Dendritic cell treated with granulocyte-macrophage colony-stimulating factor and Interleukin-4, amounts not matched to agents 40 ng/mL and 50 ng/mL, for 4 days (primary cell): ENCODE results near the gene TPRG1.

Experiments used
- H3K27ac Mint-ChIP-seq: one replicate; pipeline ENCODE4 v1.8.0; 2022; ENCODE audit warnings: mild to moderate bottlenecking, mixed read lengths
- H3K27me3 Mint-ChIP-seq: one replicate; pipeline ENCODE4 v1.8.0; 2022; ENCODE audit warnings: mild to moderate bottlenecking, mixed read lengths
- H3K36me3 Mint-ChIP-seq: one replicate; pipeline ENCODE4 v1.8.0; 2022; ENCODE audit warnings: low read depth, mixed read lengths
- H3K4me1 Mint-ChIP-seq: one replicate; pipeline ENCODE4 v1.8.0; 2022; ENCODE audit warnings: low read depth, mixed read lengths
- H3K4me3 Mint-ChIP-seq: one replicate; pipeline ENCODE4 v1.8.0; 2022; ENCODE audit warnings: mild to moderate bottlenecking, moderate library complexity, mixed read lengths
- H3K9me3 Mint-ChIP-seq: one replicate; pipeline ENCODE4 v1.8.0; 2022; ENCODE audit warnings: mixed read lengths
- intact Hi-C: fragments of 100-400 bp; cut with micrococcal nuclease; formaldehyde crosslinking; loops from one replicate; pipeline ENCODE4 v1.15.0; 2022

TPRG1 gene

GRCh38 chr3:189144645-189145044 lies 27.1 kb upstream of the TPRG1 start:
- no peak overlapping the region for H3K4me3 Mint-ChIP-seq
- peaks cover 4% of the 10 kb centered on the region for H3K27me3 Mint-ChIP-seq
- no peak overlapping the region for H3K27ac Mint-ChIP-seq
- H3K9me3 Mint-ChIP-seq: no peaks in the 10 kb centered on the region
- peaks cover 22% of the 10 kb centered on the region for H3K4me1 Mint-ChIP-seq
- H3K36me3 Mint-ChIP-seq: no peaks in the 10 kb centered on the region
- intact Hi-C loops: loop anchor here (5.0 kb wide), 2 partner anchors 172 to 312 kb away; no protein-coding TSS in a partner anchor

- Mint-ChIP-seq H3K4me1 (peaks cover 23% of the 10 kb centered on the region), H3K4me3 (no peak overlapping the region), H3K27ac (no peak overlapping the region), H3K27me3 (peaks cover 4% of the 10 kb centered on the region), H3K9me3 (no peaks in the 10 kb centered on the region), H3K36me3 (no peaks in the 10 kb centered on the region)
- intact Hi-C loops: loop anchor here (2.0 to 5.0 kb wide), 4 partner anchors 175 to 1408 kb away; no protein-coding TSS in a partner anchor
These were observed 24.9 kb upstream of the TPRG1 start for GRCh38 chr3:189146848-189147247.

GRCh38 chr3:189148081-189148507 lies 23.7 kb upstream of the TPRG1 start:
- intact Hi-C loops: loop anchor here (5.0 kb wide), 2 partner anchors 176 to 316 kb away; no protein-coding TSS in a partner anchor
- H3K4me3 Mint-ChIP-seq: no peak overlapping the region
- H3K9me3 Mint-ChIP-seq: no peaks in the 10 kb centered on the region
- H3K27me3 Mint-ChIP-seq: peaks cover 4% of the 10 kb centered on the region
- peaks cover 23% of the 10 kb centered on the region for H3K4me1 Mint-ChIP-seq
- no peaks in the 10 kb centered on the region for H3K36me3 Mint-ChIP-seq
- H3K27ac Mint-ChIP-seq: no peak overlapping the region

GRCh38 chr3:189149203-189149602 lies 22.6 kb upstream of the TPRG1 start:
- no peak overlapping the region for H3K4me3 Mint-ChIP-seq
- intact Hi-C loops: loop anchor here (5.0 kb wide), 2 partner anchors 177 to 317 kb away; no protein-coding TSS in a partner anchor
- H3K36me3 Mint-ChIP-seq: no peaks in the 10 kb centered on the region
- H3K27me3 Mint-ChIP-seq: peaks cover 4% of the 10 kb centered on the region
- no peak overlapping the region for H3K27ac Mint-ChIP-seq
- no peaks in the 10 kb centered on the region for H3K9me3 Mint-ChIP-seq
- peaks cover 13% of the 10 kb centered on the region for H3K4me1 Mint-ChIP-seq

GRCh38 chr3:189157232-189158007 lies 14.4 kb upstream of the TPRG1 start:
- Mint-ChIP-seq H3K9me3 (no peaks in the 10 kb centered on the region), H3K27me3 (peaks cover 10% of the 10 kb centered on the region), H3K36me3 (no peaks in the 10 kb centered on the region), H3K4me3 (no peak overlapping the region), H3K4me1 (no peaks in the 10 kb centered on the region), H3K27ac (no peak overlapping the region)
- intact Hi-C loops: no loop called here

GRCh38 chr3:189158034-189158433 lies 13.7 kb upstream of the TPRG1 start:
- Mint-ChIP-seq H3K9me3 (no peaks in the 10 kb centered on the region), H3K36me3 (no peaks in the 10 kb centered on the region), H3K27ac (no peak overlapping the region), H3K4me3 (no peak overlapping the region), H3K27me3 (peaks cover 10% of the 10 kb centered on the region), H3K4me1 (no peaks in the 10 kb centered on the region)
- intact Hi-C loops: no loop called here

GRCh38 chr3:189160519-189161309 lies 11.1 kb upstream of the TPRG1 start:
- intact Hi-C loops: no loop called here
- H3K4me3 Mint-ChIP-seq: no peak overlapping the region
- no peak overlapping the region for H3K27ac Mint-ChIP-seq
- no peaks in the 10 kb centered on the region for H3K9me3 Mint-ChIP-seq
- H3K27me3 Mint-ChIP-seq: peaks cover 7% of the 10 kb centered on the region
- H3K36me3 Mint-ChIP-seq: no peaks in the 10 kb centered on the region
- H3K4me1 Mint-ChIP-seq: no peaks in the 10 kb centered on the region

- H3K36me3 Mint-ChIP-seq: no peaks in the 10 kb centered on the region
- no peak overlapping the region for H3K4me3 Mint-ChIP-seq
- H3K9me3 Mint-ChIP-seq: no peaks in the 10 kb centered on the region
- H3K4me1 Mint-ChIP-seq: no peaks in the 10 kb centered on the region
- intact Hi-C loops: no loop called here
- H3K27me3 Mint-ChIP-seq: no peaks in the 10 kb centered on the region
- H3K27ac Mint-ChIP-seq: no peak overlapping the region
These were observed 6.6 kb upstream of the TPRG1 start for GRCh38 chr3:189165092-189165612.

- Mint-ChIP-seq H3K36me3 (no peaks in the 10 kb centered on the region), H3K4me1 (no peaks in the 10 kb centered on the region), H3K27ac (no peak overlapping the region), H3K9me3 (no peaks in the 10 kb centered on the region), H3K4me3 (no peak overlapping the region), H3K27me3 (no peaks in the 10 kb centered on the region)
- intact Hi-C loops: no loop called here
These were observed 5.5 kb upstream of the TPRG1 start for GRCh38 chr3:189166321-189166720.

GRCh38 chr3:189167027-189167766 lies 4.6 kb upstream of the TPRG1 start:
- no peaks in the 10 kb centered on the region for H3K36me3 Mint-ChIP-seq
- H3K4me3 Mint-ChIP-seq: no peak overlapping the region
- no peaks in the 10 kb centered on the region for H3K9me3 Mint-ChIP-seq
- intact Hi-C loops: no loop called here
- H3K4me1 Mint-ChIP-seq: no peaks in the 10 kb centered on the region
- H3K27ac Mint-ChIP-seq: no peak overlapping the region
- H3K27me3 Mint-ChIP-seq: no peaks in the 10 kb centered on the region

GRCh38 chr3:189168711-189169110 lies 3.1 kb upstream of the TPRG1 start:
- Mint-ChIP-seq H3K27ac (no peak overlapping the region), H3K36me3 (no peaks in the 10 kb centered on the region), H3K4me3 (no peak overlapping the region), H3K27me3 (no peaks in the 10 kb centered on the region), H3K9me3 (no peaks in the 10 kb centered on the region), H3K4me1 (no peaks in the 10 kb centered on the region)
- intact Hi-C loops: no loop called here

GRCh38 chr3:189169728-189170127 lies 2.0 kb upstream of the TPRG1 start:
- H3K27ac Mint-ChIP-seq: no peak overlapping the region
- no peaks in the 10 kb centered on the region for H3K4me1 Mint-ChIP-seq
- H3K27me3 Mint-ChIP-seq: no peaks in the 10 kb centered on the region
- no peak overlapping the region for H3K4me3 Mint-ChIP-seq
- intact Hi-C loops: no loop called here
- H3K36me3 Mint-ChIP-seq: no peaks in the 10 kb centered on the region
- no peaks in the 10 kb centered on the region for H3K9me3 Mint-ChIP-seq

GRCh38 chr3:189170559-189170958 lies 1.2 kb upstream of the TPRG1 start:
- no peaks in the 10 kb centered on the region for H3K27me3 Mint-ChIP-seq
- no peak overlapping the region for H3K4me3 Mint-ChIP-seq
- no peak overlapping the region for H3K27ac Mint-ChIP-seq
- H3K9me3 Mint-ChIP-seq: no peaks in the 10 kb centered on the region
- no peaks in the 10 kb centered on the region for H3K36me3 Mint-ChIP-seq
- no peaks in the 10 kb centered on the region for H3K4me1 Mint-ChIP-seq
- intact Hi-C loops: no loop called here
